GM19351 (cell line): ENCODE results near the gene BTF3.
"Not testable (repeated sequence)": the region's sequence is repeated elsewhere in the genome, so short reads cannot be mapped to it uniquely, and the experiment has no call there.

Experiments
- ATAC-seq: cut with Tn5 transposase; IDR thresholded peaks from one replicate; pipeline ENCODE4 v1.9.1; 2021; ENCODE audit warnings: mild to moderate bottlenecking, moderate library complexity; ENCODE audit not compliant: unreplicated experiment

The BTF3 gene

DNA sequence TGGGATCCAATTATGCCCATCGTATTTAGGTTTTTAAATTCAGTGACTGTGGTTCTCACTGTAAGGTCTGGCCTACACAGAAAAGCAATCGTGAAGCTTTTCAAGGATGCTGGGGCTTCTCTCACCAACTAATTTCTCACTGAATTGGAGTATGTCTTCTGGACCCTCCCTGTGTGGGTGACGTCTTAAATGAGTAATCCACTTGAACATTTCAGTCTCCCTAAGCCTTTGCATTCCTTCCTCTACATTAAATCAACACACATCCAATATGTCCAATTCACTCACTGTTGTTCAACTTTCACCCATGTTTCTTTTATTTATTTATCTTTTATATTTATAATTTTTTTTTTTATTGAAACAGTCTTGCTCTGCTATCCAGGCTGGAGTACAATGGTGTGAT, 12.5 kb upstream of the BTF3 start:
- ATAC-seq: no peak

DNA sequence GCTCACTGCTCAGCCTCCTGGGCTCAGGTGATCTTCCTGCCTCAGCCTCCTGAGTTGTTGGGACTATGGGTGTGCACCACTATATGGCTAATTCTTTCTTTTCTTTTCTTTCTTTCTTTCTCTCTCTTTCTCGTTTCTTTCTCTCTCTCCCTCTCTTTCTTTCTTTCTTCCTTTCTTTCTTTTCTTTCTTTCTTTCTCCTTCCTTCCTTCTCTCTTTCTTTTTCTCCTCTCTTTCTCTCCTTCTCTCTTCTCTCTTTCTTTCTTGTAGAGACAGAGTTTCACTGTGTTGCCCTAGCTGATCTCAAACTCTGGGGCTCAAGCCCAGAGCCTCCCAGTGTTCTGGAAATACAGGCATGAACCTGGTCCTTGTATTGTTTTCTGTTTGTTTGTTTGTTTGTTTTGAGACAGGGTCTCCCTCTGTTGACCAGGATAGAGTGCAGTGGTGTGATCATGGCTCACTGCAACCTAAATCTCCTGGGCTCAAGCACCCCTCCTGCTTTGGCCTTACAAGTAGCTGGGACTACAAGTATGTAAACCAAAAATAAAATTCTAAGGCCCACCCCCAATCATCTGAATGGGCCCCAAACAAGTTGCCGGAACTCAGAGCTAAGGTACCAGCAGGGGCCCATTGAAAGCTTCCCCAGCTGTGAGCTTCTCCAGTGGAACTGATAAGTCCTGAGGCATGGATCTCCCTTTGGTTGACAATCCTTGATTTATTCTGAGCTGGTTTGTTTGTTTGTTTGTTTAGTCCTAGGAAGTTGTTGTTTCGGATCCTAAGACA, 11.9 kb upstream of the BTF3 start:
- ATAC-seq: no peak

DNA sequence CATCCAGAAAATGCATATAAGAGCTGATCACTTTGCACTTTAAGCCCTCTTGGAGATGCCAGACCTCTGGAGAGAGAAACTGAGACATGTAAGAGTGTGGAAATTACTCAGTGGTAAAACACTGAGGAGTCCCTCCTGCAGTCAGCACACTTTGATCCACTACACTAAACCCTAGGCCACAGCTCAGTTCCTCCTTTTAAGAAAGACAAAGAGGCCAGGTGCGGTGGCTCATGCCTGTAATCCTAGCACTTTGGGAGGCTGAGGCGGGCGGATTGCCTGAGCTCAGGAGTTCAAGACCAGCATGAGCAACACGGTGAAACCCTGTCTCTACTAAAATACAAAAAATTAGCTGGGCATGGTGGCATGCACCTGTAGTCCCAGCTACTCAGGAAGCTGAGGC, 11.0 kb upstream of the BTF3 start:
- ATAC-seq: not testable (repeated sequence)

DNA sequence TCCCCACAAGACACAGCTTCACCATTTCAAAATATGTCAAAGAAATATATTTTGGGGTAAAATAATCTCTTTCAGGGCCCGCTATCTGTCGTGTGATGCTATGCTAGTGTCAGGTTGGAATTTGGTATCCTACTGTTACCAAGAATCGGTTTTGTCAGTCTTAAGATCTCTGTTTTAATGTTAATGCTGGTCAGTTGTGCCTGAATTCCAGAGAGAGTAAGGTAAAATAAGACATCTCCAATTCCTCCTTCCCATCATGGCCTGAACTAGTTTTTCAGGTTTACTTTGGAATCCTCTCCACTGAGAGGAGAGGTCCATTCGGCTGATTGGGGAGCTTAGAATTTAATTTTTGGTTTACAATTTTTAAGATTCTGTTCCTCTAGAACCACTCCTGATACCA, 10.4 kb upstream of the BTF3 start:
- ATAC-seq: no peak

DNA sequence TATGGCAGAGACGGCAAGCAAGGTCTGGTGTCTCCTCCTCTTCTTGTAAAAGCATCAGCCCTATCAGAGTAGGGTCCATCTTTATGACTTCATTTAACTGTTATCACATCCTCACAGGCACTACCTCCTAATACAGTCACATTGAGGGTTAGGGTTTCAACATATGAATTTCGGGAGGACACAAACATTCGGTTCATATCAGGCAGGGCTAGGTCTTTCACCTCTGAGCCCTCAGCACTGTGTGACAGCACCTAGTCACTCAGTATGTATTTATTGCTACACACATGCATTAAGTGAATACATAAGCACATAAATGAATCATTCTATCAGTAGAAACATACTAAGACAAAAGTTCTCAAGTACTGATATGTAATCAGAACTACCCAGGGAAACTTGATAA, 9.4 kb upstream of the BTF3 start:
- ATAC-seq: no peak

DNA sequence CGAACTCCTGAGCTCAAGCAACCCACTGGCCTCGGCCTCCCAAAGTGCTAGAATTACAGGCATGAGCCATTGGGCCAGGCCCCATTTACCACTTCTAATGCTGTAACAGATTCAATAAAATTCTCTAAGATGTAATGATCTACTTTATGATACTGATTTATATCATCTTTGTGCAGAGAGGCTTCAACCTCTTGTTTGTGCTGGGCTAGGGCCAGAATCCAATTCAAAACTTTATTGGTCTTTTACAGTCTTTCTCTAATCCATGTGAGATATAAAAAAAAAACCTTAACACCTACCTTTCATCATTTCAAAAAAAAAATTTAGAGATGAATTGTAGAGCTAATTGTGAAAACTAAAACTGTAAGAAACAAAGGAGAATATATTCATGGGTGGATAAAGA, 8.2 kb upstream of the BTF3 start:
- ATAC-seq: no peak

DNA sequence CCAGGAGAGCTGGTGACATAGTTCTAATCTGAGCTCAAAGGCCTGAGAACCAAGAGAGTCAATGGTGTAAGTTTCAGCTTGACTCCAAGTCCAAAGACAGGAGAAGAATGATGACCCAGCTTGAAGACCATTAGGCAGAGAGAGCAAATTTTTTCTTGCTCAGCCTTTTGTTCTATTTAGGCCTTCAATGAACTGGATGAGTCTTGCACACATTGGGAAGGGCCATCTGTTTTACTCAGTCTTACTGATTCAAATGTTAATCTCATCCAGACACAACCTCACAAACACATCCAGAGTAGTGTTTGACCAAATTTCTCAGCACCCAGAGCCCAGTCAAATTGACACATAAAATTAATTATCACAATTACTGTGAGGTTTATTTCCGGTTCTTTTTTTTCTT, 7.1 kb upstream of the BTF3 start:
- ATAC-seq: no peak

DNA sequence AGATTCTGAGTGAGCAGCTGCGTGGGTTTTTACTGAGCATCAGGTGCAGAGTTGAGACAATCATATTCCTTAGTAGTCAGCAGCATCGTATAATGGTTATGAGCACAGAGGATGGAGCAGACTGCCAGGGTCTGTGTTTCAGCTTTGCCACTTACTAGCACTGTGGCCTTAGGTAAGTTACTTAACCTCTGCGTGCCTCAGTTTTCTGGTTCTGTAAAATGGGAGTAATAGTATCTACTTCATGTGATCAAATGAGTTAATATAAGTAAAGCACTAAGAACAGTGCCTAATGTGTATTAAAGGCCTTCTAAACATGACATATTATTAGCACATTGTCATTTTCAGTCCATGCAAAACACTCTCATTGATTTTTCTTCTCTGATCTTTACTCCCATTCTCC, 4.8 kb upstream of the BTF3 start:
- ATAC-seq: no peak

DNA sequence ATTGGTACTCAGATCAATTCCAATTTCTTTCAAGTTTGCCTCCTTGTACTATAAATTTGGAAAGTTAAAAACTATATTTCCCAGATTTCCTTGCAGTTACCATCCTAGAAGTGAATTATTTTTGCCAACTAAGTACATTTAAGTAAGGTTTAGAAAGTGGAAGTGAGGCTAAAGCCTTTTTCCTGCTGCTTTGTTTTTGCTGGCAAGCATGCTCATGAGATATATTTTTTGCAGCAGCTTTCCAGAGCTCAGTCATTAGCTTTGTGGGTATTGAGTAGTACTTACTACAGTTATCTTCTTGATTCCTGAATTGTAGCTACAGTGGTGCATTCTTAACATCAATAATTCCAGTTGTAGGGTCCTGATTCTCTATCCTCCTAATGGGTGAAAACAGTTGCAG, 3.5 kb upstream of the BTF3 start:
- ATAC-seq: no peak

DNA sequence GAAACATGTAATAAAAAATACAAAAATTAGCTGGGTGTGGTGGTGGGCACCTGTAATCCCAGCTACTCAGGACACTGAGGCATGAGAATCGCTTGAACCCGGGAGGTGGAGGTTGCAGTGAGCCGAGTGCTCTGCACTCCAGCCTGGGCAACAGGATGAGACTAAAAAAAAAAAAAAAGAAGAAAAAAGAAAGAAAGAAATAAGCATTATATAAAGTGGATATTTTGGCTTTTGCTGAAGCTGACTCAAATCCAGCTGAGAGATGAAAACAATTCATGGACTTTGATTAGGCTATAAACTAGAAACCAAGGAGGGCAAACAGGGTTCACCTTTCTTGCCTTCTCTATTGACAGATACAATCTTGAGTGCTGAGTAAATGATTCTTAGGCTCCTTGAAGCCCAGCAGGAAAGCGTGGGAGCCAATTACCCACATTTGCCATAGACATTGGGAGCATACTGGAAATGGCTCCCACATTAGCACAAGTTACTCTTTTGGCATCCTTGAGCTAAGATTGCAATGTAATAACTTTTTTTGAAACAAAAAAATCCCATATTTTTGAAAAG, 2.4 kb upstream of the BTF3 start:
- no peak for ATAC-seq

DNA sequence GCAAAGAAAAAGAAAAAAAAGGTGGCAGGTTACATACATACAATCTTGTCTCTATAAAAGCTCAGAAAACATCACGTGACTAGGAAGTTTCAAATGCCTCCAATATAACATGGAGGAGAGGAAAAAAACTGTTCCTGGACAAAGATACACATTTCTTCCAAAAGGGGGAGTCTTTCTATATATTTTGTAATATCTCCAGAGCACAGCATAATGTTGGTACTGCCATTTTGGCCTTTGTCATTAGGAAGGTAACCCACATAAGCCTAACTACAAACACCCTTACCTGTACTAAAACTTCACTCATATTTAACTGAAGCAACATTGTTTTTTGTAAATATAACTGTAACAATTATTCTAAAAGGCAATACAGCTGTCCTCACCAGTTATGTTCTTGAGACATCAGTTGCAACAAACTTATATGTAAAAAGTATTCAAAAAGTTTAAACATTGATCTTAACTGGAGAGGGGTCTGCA, 1.2 kb upstream of the BTF3 start:
- ATAC-seq: no peak

DNA sequence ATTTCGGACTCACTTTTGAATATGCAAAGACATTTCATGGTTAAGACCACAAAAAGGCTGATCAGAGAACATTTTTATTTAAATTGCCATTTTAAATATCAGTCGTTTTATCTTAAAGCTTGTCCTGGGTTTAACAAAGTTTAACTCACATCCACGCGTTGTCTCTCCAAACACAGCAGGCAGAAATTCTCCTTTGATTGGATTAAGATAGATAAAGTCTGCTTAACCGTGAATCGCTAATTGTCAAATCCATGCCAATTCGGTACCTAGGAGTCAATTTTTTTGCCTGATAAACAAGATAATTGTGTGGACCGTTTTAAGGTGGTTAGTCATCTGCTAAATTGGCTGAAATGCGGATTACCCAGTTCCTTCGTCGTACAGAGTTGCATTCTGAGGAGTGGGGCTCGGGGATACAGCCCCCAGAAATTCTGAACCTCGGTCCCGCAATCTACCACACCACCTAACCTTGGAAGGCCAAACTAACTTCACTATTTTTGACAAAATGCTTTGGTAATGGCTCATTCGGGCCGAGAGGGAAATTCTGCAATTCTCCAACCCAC, 665 bp upstream of the BTF3 start:
- no peak for ATAC-seq

DNA sequence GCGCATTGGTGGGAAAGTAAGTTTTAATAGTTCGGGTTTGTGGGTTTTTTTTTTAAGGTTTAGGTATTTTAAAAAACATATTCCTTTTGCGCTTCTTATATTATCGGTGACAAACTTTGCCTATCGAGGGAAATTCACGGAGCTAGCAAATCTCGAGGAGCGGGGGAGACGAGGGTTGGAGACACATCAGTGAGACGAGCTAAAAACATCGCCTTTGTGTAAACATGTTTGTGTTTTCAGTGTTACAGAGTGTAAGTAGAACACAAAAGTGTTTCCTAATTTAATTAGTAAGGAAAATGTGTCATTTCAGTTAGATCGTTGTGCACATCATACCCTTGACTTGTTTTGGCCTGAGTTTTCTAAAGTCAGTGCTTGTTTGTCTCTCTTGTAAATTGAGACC, 945 bp downstream of the BTF3 start:
- no peak for ATAC-seq

DNA sequence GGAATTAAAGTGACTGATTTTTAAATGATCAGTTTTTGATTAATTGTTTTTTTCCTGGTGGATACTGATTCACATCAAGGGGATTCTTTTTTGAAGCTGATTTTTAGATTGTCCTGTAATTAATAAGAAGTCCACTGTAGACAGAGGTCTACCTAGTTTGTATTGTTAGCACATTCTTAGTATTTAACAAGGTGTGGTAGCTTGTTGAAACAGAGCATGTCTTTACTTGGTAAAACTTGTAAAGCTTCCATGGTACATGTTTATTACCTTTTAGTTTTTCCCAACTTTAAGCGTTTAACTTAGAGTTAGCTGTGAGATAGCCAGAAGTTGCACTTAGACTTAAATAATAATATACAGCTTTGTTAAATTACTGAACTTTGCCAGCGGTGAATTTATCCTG, 1.5 kb downstream of the BTF3 start:
- ATAC-seq: no peak

DNA sequence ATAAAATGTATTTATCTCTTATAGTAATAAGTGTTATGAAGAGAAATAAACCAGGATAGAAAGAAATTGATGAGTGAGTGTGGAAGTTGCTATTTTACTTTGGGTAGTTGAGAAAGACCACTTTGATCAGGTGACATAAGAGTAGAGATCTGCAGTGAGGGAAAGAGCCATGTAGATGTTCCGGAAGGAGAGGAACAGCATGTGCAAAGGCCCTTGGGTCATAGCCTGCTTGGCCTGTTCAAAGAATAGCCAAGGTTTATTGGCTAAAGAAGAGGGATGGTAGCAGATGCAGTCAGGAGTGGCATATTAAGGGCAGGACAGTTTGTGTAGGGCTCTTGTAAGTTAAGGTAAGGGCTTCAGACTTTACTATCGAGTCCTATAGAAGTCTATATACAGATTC, 3.2 kb downstream of the BTF3 start:
- no peak for ATAC-seq

DNA sequence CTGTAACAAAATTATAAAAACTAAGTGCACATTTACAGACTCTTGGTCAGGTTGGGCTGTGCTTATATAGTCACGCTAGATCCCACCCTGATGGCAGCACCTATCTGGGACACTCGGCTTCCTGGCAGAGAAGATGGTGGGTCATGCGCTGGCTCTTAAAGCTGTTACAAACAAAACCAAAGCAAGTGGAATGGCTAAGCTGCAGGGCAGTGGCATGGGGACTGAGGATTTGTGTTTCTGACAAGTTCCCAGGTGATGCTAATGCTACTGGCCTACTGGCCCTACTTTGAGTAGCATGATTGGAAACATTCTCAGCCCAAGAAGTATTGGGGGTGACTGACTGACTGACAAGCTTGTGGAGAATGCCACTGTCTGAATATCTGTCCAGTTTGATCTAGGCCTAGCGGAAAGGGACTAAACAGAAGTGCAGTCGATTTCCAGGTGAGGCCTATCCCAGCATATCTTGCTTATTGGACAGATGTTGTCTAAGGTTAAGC, 8.3 kb downstream of the BTF3 start:
- ATAC-seq: no peak

DNA sequence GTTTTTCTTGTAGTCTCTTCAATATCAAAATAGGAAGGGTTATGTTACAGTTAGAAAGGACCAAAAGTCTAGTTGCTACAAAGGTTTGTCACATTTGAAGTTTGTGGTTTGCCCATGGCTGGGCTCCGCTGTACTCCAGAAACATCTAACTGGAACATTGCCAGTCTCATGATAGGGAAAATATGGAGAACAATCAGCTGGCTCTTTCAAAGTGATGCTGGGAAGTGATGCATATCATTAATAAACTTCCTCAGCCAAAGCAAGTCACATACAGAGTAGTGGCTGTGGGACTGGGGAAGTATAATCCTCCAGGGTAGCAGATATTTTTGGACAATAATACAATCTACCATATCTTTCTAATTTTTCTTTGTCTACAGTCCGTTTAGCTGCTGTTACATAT, 8.8 kb downstream of the BTF3 start:
- ATAC-seq: no peak

DNA sequence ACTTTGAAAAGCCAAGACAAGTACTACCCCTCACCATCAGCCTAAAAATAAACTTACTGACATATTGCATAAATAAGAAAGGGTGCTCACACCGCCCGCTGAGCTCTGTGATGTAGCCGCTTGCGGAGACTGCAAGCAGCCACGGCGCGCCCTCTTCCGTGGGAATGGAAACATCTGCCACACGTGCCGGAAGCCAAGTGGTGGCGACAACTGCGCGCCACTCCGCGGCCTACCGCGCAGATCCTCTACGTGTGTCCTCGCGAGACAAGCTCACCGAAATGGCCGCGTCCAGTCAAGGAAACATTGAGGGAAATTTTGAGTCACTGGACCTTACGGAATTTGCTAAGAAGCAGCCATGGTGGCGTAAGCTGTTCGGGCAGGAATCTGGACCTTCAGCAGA, 10.3 kb downstream of the BTF3 start:
- not testable (repeated sequence) for ATAC-seq

DNA sequence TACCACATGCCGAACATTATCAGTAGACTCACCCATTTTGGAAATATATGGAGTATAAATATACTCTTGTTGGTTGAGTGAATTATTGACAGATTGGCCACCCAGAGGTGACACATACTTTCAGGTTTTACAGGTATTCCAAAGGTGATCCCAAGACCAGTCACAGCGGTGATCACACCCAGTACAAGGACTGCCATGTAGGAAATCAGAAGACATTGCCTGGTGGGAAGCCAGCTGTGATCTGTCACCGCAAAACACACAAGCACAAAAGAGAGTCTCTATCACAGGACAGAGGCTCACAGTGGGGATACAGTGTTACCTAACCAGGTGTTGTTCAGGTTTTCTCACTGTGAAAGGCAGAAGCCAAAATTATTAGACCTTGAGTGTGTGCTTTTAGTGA, 15.8 kb downstream of the BTF3 start:
- no peak for ATAC-seq

DNA sequence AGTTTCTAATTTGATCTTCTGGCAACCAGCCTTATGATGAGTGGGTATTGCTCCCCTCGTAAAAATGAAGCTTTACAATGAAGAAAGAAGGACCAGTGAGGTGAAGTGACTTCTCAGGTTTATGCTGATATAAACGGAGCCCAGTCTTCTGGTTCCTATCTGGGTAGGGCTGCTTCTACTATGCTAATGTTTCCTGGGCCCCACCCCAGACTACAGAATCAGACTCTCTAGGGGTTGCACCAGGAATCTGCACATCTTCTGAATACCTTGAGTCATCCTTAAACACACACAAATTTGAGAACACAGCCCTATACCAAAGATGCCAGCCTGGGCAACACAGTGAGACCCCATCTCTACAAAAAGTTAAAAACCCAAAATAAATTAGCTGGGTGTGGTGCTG, 16.2 kb downstream of the BTF3 start:
- ATAC-seq: no peak

DNA sequence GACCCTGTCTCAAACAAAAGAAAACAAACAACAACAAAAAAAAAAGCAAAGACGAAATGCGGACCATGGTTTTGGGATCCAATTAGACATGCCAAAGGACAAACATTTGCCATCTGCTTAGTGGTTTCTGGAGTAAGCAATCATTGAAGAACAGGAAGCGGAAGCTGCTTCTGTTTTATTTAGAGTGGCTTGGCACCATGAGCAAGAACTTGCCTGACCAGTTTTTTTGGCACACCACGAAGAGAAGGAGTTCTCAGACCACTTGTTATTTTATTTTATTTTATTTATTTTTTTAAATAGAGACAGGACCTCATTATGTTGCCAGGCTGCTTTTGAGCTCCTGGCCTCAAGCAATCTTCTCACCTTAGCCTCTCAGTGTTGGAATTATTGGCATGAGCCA, 17.0 kb downstream of the BTF3 start:
- ATAC-seq: no peak

DNA sequence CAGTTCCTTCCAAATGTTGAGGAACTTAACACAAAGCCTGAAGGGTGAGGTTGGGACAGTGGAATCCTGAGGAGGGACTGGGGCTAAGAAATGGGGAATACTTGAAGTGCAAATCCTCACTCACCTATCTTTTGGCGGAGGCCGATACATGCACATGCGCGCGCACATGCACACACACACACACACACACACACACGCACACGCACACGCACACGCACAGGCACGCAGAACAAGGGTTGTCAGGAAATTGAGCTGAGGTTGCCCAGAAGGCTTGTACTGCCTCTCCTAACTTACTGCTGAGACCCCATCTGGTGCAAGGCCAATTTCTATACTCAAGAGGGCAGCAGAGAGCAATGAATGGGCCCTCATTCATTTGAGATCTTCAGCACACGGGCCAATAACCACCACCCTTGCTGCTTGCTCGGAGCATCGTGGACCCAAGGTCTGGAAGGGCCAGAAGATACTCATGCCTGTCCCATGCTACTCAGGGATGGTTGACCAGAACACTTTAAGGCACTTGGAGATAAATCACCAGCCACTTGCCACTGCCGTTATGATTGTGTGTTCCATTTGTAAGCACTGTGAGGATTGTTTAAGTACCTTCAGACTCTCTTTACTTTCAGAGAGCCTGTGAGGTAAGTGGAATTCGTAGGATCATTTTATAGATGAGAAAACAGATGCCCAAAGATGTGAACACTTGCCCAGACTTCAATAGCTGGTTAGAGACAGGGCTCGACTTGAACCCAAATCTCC, 21.5 kb downstream of the BTF3 start:
- ATAC-seq: peak; percentile 99
